Naive thymus-derived CD4-positive, alpha-beta T cell (primary cell): Measurements from ENCODE around the gene METRNL. TPM values are rescaled to one million over a fixed set of nuclear protein-coding genes. Genes with fewer than 3 reads are reported as not detected.

Source experiments
- ATAC-seq: fragments of 150-1000 bp; cut with Tn5 transposase; 2 replicates; pipeline ENCODE4 v1.10.0; 2021; ENCODE audit warnings: mild to moderate bottlenecking, moderate library complexity
- CTCF ChIA-PET: fragments of 350-600 bp; sonication (Branson Sonifier 250); formaldehyde crosslinking; loops from one replicate; lab custom pipeline; 2021; ENCODE audit warnings: antibody characterized with exemption; lab: Charles Lee
- POLR2A ChIA-PET: fragments of 350-600 bp; sonication (Branson Sonifier 250); formaldehyde crosslinking; loops from one replicate; lab custom pipeline; 2021; ENCODE audit warnings: antibody characterized with exemption, inconsistent platforms; lab: Charles Lee
- DNase-seq, 9 donors: peaks; one replicate each; pipeline versions ENCODE4 v3.0.0 to v3.0.0-alpha.2; 2020 to 2022; ENCODE audit warnings: mixed read lengths in 1 of 9
- H3K27ac ChIP-seq: one replicate; pipeline ENCODE4 v1.7.0; 2013; ENCODE audit warnings: mild to moderate bottlenecking, low read depth, low read length, moderate library complexity
- H3K27me3 ChIP-seq, 2 donors: one replicate each; pipeline ENCODE4 v1.7.0; 2013; ENCODE audit warnings: low read length in 2 of 2, mild to moderate bottlenecking in 2 of 2, moderate library complexity in 2 of 2; ENCODE audit not compliant: control insufficient read depth in 2 of 2, insufficient read depth in 2 of 2
- H3K36me3 ChIP-seq, 3 experiments: 1 replicate in 2 of 3; 2 replicates in 1 of 3; pipeline ENCODE4 v1.7.0; 2013; ENCODE audit warnings: low read length in 3 of 3, mild to moderate bottlenecking in 3 of 3, moderate library complexity in 1 of 3; ENCODE audit not compliant: insufficient read depth in 3 of 3, control insufficient read depth in 2 of 3
- H3K4me1 ChIP-seq, 2 donors: one replicate each; pipeline ENCODE4 v1.7.0; 2013; ENCODE audit warnings: low read length in 2 of 2, mild to moderate bottlenecking in 2 of 2, moderate library complexity in 1 of 2; ENCODE audit not compliant: control insufficient read depth in 2 of 2, insufficient read depth in 2 of 2
- H3K4me3 ChIP-seq: 2 replicates; pipeline ENCODE4 v1.7.0; 2013; ENCODE audit warnings: mild to moderate bottlenecking, low read length
- H3K9me3 ChIP-seq, 3 experiments: 1 replicate in 2 of 3; 2 replicates in 1 of 3; pipeline ENCODE4 v1.7.0; 2013; ENCODE audit warnings: low read length in 3 of 3; ENCODE audit not compliant: control insufficient read depth in 2 of 3
- H3K27ac Mint-ChIP-seq, 9 donors: one replicate each; pipeline ENCODE4 v1.8.0; 2020 to 2022; ENCODE audit warnings: mixed read lengths in 9 of 9, mild to moderate bottlenecking in 8 of 9, moderate library complexity in 5 of 9, inconsistent platforms in 2 of 9
- H3K27me3 Mint-ChIP-seq, 5 donors: one replicate each; pipeline ENCODE4 v1.8.0; 2021 to 2022; ENCODE audit warnings: mixed read lengths in 5 of 5, mild to moderate bottlenecking in 1 of 5
- H3K36me3 Mint-ChIP-seq, 5 donors: one replicate each; pipeline ENCODE4 v1.8.0; 2020 to 2022; ENCODE audit warnings: mixed read lengths in 5 of 5, mild to moderate bottlenecking in 3 of 5, inconsistent platforms in 1 of 5
- H3K4me1 Mint-ChIP-seq, 7 donors: one replicate each; pipeline ENCODE4 v1.8.0; 2020 to 2022; ENCODE audit warnings: mixed read lengths in 7 of 7, mild to moderate bottlenecking in 3 of 7, inconsistent platforms in 1 of 7
- H3K4me3 Mint-ChIP-seq, 10 donors: one replicate each; pipeline ENCODE4 v1.8.0; 2020 to 2022; ENCODE audit warnings: mild to moderate bottlenecking in 10 of 10, mixed read lengths in 10 of 10, moderate library complexity in 6 of 10, inconsistent platforms in 2 of 10
- H3K9me3 Mint-ChIP-seq, 11 donors: one replicate each; pipeline ENCODE4 v1.8.0; 2020 to 2022; ENCODE audit warnings: mixed read lengths in 11 of 11, mild to moderate bottlenecking in 4 of 11, inconsistent platforms in 1 of 11, moderate library complexity in 1 of 11
- intact Hi-C, 2 donors: fragments of 100-400 bp; cut with micrococcal nuclease; formaldehyde crosslinking; loops; one replicate each; pipeline ENCODE4 v1.15.1; 2023
- polyA plus RNA-seq, 2 donors: library from polyadenylated mRNA; unstranded; fragments of 300-500 nt; fragmentation: Illumina TruSeq; gene quantifications; one replicate each; pipeline ENCODE4 v1.2.3, GENCODE V29; 2021
- total RNA-seq, 6 experiments: library from RNA in 5 of 6; stranded (reverse) in 5 of 6; gene quantifications; 1 replicate in 5 of 6; 2 replicates in 1 of 6; pipeline ENCODE4 v1.2.3 and lab custom pipeline; 2021 to 2026

Gene METRNL
- total and polyA plus RNA-seq, 7 experiments from 2014 or later = 1.0 to 147 (median 10.3) TPM; not detected in 2

- no peak overlapping the region for H3K27ac Mint-ChIP-seq
- Histone ChIP-seq H3K27ac (no peak overlapping the region), H3K36me3 (no peaks in the 10 kb centered on the region), H3K27me3 (no peaks in the 10 kb centered on the region), H3K4me3 (no peak overlapping the region), H3K9me3 (no peaks in the 10 kb centered on the region), H3K4me1 (no peaks in the 10 kb centered on the region)
- DNase-seq (no peak), ATAC-seq (no peak)
- no peaks in the 10 kb centered on the region for H3K9me3 Mint-ChIP-seq
- peaks cover 0 to 10% (median 0%) of the 10 kb centered on the region in 7 donors for H3K4me1 Mint-ChIP-seq
- POLR2A ChIA-PET = no interaction called here
- peaks cover 0 to 4% (median 0%) of the 10 kb centered on the region in 5 donors for H3K36me3 Mint-ChIP-seq
- intact Hi-C loops = no loop called here
- H3K4me3 Mint-ChIP-seq = no peak overlapping the region
- H3K27me3 Mint-ChIP-seq = no peaks in the 10 kb centered on the region
- CTCF ChIA-PET = no interaction called here
These were observed 14.1 kb downstream of the METRNL start for GRCh38 chr17:83093506-83093905.

GRCh38 chr17:83094291-83094690, 14.9 kb downstream of the METRNL start:
- ATAC-seq (no peak), DNase-seq (no peak)
- POLR2A ChIA-PET = no interaction called here
- Histone ChIP-seq H3K27me3 (no peaks in the 10 kb centered on the region), H3K4me3 (no peak overlapping the region), H3K36me3 (no peaks in the 10 kb centered on the region), H3K4me1 (peaks cover 0 to under 1% of the 10 kb centered on the region in 2 donors), H3K9me3 (no peaks in the 10 kb centered on the region), H3K27ac (no peak overlapping the region)
- Mint-ChIP-seq H3K4me1 (peaks cover 0 to 8% (median 0%) of the 10 kb centered on the region in 7 donors), H3K36me3 (peaks cover 0 to 4% (median 0%) of the 10 kb centered on the region in 5 donors), H3K27me3 (peaks cover 0 to 4% (median 0%) of the 10 kb centered on the region in 5 donors), H3K4me3 (no peak overlapping the region), H3K9me3 (no peaks in the 10 kb centered on the region), H3K27ac (no peak overlapping the region)
- CTCF ChIA-PET = no interaction called here
- intact Hi-C loops = no loop called here

GRCh38 chr17:83095016-83095415, 15.6 kb downstream of the METRNL start:
- no peak overlapping the region for H3K4me3 Mint-ChIP-seq
- H3K27me3 Mint-ChIP-seq = peaks cover 0 to 10% (median 1%) of the 10 kb centered on the region in 5 donors

DNA sequence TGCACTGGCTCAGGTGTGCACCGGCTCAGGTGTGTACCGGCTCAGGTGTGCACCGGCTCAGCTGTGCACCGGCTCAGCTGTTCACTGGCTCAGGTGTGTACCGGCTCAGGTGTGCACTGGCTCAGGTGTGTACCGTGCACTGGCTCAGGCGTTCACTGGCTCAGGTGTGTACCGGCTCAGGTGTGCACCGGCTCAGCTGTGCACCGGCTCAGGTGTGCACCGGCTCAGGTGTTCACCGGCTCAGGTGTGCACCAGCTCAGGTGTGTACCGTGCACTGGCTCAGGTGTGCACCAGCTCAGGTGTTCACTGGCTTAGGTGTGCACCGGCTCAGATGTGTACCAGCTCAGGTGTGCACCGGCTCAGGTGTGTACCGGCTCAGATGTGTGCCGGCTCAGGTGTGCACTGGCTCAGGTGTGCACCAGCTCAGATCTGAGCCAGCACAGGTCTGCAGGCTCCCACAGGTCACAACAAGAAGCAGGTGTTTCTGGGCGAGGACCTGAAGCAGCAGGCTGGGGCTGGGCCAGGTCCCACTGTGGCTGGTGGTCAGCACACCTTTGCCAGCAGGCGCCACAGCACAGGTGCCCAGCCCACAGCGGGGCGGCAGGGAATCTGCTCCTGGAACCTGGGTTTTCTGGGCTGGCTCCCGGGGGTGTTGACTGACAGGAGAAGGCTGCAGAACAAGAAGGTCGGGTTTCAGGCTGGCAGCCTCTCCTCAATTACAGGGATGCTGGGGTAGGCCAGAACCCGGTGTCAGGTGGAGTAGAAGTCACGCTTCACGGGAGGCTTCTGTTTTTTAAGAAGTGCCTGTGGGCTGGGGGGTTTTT, 17.2 kb downstream of the METRNL start:
- H3K36me3 ChIP-seq = no peaks in the 10 kb centered on the region
- ChIA-PET CTCF (no interaction called here), POLR2A (no interaction called here)
- Mint-ChIP-seq H3K9me3 (no peaks in the 10 kb centered on the region), H3K27ac (no peak overlapping the region), H3K27me3 (peaks cover 4 to 19% (median 6%) of the 10 kb centered on the region in 5 donors), H3K4me3 (peak overlapping the region in 1 of 10 donors; percentile 27), H3K4me1 (peaks cover 0 to 12% (median 4%) of the 10 kb centered on the region in 7 donors), H3K36me3 (no peaks in the 10 kb centered on the region)
- H3K4me3 ChIP-seq = no peak overlapping the region
- peaks cover 0 to 7% of the 10 kb centered on the region in 2 donors for H3K4me1 ChIP-seq
- peaks cover 0 to 4% of the 10 kb centered on the region in 2 donors for H3K27me3 ChIP-seq
- intact Hi-C loops = no loop called here
- H3K27ac ChIP-seq = no peak overlapping the region
- no peaks in the 10 kb centered on the region for H3K9me3 ChIP-seq
- ATAC-seq (no peak), DNase-seq (no peak)

More at GRCh38 chr17:83095016-83095415, 15.6 kb downstream of the METRNL start:
- H3K4me3 ChIP-seq = no peak overlapping the region
- H3K36me3 Mint-ChIP-seq = peaks cover 0 to 1% (median 0%) of the 10 kb centered on the region in 5 donors
- H3K9me3 Mint-ChIP-seq = no peaks in the 10 kb centered on the region
- no peaks in the 10 kb centered on the region for H3K9me3 ChIP-seq
- no peak overlapping the region for H3K27ac Mint-ChIP-seq
- H3K27ac ChIP-seq = no peak overlapping the region
- ATAC-seq = no peak
- ChIA-PET POLR2A (no interaction called here), CTCF (no interaction called here)
- no peak for DNase-seq
- intact Hi-C loops = no loop called here
- no peaks in the 10 kb centered on the region for H3K36me3 ChIP-seq
- H3K4me1 ChIP-seq = peaks cover 0 to 3% of the 10 kb centered on the region in 2 donors
- H3K4me1 Mint-ChIP-seq = peaks cover 0 to 6% (median 0%) of the 10 kb centered on the region in 7 donors
- peaks cover 0 to under 1% of the 10 kb centered on the region in 2 donors for H3K27me3 ChIP-seq

DNA sequence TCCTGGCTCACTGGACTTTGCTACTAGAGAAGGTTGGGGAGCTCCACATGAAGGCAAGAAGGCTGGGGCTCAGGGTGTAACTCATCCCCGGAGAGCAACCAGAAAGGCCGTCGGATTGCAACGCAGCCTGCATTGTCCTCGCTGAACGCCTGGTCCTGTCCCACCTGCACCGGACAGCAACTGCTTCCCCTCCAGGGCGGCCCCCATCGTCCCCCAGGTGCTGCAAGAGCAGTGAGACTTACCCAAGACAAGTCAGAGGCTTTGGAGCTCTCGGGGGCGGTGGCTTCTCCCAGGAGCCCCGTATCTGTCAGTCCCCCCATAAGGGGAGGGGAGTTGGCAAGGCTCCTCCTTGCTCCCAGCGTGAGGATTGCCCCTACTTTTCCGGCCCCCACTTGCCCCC, 18.4 kb downstream of the METRNL start:
- ATAC-seq = no peak
- no peak overlapping the region for H3K4me3 Mint-ChIP-seq
- intact Hi-C loops = no loop called here
- Histone ChIP-seq H3K27me3 (peaks cover 0 to 4% of the 10 kb centered on the region in 2 donors), H3K9me3 (no peaks in the 10 kb centered on the region), H3K36me3 (no peaks in the 10 kb centered on the region), H3K4me1 (peaks cover 0 to 7% of the 10 kb centered on the region in 2 donors), H3K4me3 (no peak overlapping the region), H3K27ac (no peak overlapping the region)
- CTCF ChIA-PET = no interaction called here
- POLR2A ChIA-PET = no interaction called here
- no peaks in the 10 kb centered on the region for H3K9me3 Mint-ChIP-seq
- DNase-seq = no peak
- H3K27me3 Mint-ChIP-seq = peaks cover 4 to 22% (median 6%) of the 10 kb centered on the region in 5 donors
- H3K4me1 Mint-ChIP-seq = peaks cover 0 to 12% (median 4%) of the 10 kb centered on the region in 7 donors
- H3K36me3 Mint-ChIP-seq = no peaks in the 10 kb centered on the region
- no peak overlapping the region for H3K27ac Mint-ChIP-seq

GRCh38 chr17:83098241-83099085, 19.1 kb downstream of the METRNL start:
- no peaks in the 10 kb centered on the region for H3K36me3 ChIP-seq
- no peaks in the 10 kb centered on the region for H3K9me3 ChIP-seq
- no peaks in the 10 kb centered on the region for H3K9me3 Mint-ChIP-seq
- ChIA-PET POLR2A (no interaction called here), CTCF (no interaction called here)
- peaks cover 0 to 12% (median 4%) of the 10 kb centered on the region in 7 donors for H3K4me1 Mint-ChIP-seq
- intact Hi-C loops = no loop called here
- H3K27ac ChIP-seq = no peak overlapping the region
- peaks cover 0 to 7% of the 10 kb centered on the region in 2 donors for H3K4me1 ChIP-seq
- H3K4me3 Mint-ChIP-seq = no peak overlapping the region
- no peaks in the 10 kb centered on the region for H3K36me3 Mint-ChIP-seq
- no peak overlapping the region for H3K27ac Mint-ChIP-seq
- DNase-seq = no peak
- peaks cover 0 to 4% of the 10 kb centered on the region in 2 donors for H3K27me3 ChIP-seq
- peaks cover 4 to 22% (median 6%) of the 10 kb centered on the region in 5 donors for H3K27me3 Mint-ChIP-seq
- no peak overlapping the region for H3K4me3 ChIP-seq
- ATAC-seq = no peak
